HG03196 (cell line): ENCODE measurements around the gene NDUFAF2.
"Not testable (repeated sequence)": the region's sequence is repeated elsewhere in the genome, so short reads cannot be mapped to it uniquely, and the experiment has no call there.

Source experiments
- ATAC-seq: cut with Tn5 transposase; IDR thresholded peaks from one replicate; pipeline ENCODE4 v1.9.1; 2021; ENCODE audit not compliant: unreplicated experiment

NDUFAF2 gene

DNA sequence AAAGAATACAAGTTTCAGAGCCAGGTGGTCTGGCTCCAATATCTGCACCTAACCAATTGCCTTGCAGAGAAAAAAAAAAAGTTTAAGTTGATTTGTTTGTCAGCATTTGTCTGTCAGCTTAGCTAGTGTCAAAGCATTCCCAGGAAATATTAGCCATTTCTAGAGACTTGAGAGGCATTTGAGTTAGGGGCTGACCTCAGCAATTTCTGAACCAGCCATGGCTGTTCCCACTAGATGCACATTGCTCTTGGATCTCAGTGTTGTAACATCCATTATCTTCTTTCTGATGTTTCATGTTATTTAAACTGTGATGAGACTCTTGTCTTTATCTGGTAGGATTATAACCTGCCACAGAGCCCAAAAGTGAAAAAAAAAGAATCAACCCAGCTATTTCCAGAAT is 102.3 kb downstream of the NDUFAF2 start:
- no peak for ATAC-seq

DNA sequence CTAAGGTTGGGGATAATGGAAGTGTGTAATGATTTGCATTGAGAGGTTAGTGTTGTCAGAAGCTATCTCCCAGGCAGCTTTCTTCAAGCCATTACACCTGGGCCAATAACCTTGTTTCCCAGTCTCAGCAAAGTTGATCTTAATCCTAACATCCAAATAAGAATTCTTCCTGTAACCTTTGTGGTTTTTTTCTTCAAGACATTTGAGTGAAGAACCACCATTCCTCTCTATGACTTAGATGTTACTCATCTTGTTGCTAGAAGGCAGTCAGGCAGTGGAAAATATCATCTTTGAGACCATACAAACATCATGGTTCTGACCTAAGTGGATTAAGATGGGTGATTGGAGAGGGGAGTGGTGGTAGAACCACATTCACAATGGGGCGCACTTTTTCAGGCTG is 103.5 kb downstream of the NDUFAF2 start:
- no peak for ATAC-seq

DNA sequence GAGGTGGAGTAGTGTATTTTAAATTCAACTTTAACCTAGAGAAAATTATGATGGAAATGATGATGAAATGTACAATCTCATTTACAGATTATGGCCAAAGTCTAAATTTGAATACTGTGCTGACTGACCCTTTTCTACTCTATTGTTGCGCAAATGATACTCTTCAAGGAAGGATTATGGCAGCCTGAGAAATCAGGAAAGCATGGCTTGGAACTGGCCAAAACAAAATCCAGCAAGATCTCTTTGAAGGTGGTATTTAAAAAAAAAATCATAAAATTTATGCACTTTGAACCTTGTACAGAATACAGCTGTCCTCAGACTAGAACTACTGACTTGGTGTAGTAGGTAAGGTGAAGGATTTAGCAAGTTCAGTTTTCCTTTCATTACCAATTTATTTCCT is 105.3 kb downstream of the NDUFAF2 start:
- ATAC-seq = no peak

DNA sequence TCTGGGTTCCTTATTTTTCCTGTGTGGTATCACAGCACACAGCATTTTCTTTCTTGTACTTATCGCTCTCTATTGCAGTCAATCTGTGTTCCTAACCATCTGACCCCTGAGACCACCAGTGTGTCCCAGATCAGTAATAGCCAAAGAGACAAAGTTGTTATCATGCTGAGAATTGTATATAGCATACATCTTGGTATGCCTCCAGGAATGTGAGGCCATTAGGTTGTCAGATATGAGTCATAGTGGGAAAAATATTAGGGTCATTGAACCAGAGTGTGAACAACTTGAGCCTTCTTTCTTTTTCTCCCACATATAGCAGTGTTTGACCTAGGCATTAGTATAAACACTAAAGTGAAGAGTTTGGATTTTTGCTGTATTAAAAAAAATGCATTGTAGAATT is 106.3 kb downstream of the NDUFAF2 start:
- ATAC-seq = no peak

DNA sequence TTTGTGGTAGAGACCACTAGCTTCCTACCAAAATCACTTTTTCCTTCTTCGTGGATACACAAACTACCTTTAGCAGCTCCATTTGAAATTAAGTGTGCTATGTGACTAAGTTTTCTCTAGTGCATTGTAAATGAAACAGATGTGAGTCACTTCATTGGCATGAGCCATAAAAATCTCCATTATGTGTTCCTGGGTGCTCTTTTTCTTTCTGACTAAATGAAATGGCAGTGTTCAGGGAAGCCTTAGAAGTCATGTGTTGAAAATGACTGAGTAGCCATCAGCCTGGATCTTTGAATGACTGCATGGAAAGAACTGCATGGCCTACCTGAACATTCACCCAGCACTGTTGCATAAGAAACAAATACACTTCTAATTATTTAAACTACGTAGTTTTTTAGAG is 107.9 kb downstream of the NDUFAF2 start:
- ATAC-seq = no peak

DNA sequence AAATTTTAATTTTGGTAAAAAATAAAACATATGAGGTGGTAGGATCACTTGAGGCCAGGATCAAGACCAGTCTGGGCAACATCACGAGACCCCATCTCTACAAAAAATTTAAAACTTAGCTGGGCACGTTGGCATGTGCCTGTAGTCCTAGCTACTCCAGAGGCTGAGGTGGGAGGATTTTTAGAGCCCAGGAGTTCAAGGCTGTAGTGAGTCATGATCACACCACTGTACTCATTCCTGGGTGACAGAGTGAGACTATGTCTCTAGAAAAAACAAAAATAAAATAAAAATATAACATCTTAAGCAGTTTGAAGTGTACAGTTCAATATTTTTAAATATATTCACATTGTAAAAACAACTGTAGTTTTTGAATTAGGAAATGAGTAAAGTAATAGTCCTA is 108.9 kb downstream of the NDUFAF2 start:
- ATAC-seq = no peak

DNA sequence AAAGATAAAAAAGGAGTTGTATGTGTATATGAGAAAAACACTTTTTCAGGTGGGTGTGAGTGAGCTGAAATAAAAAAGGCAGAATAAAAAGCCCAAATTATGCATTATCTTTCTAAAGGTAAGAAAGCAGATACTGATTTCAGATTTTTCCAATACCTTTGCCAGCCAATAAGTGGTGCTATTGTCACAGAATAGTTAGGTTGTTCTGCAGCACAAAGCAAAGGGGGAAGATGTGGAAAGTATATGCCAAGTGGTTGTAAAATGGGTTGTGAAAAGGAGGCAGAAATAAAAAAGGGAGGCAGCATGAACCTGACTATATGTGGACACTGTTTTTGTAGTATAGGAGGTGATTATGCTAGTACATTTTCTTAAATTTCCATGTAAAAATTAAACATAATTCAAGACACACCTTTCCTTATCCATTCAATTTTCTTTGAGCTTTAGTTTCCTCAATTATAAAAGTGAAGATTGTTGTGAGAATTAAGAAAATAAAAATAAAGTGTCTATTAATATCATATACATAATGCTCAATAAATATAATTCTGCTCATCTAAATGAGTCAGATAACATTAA is 110.5 kb downstream of the NDUFAF2 start:
- ATAC-seq = no peak

DNA sequence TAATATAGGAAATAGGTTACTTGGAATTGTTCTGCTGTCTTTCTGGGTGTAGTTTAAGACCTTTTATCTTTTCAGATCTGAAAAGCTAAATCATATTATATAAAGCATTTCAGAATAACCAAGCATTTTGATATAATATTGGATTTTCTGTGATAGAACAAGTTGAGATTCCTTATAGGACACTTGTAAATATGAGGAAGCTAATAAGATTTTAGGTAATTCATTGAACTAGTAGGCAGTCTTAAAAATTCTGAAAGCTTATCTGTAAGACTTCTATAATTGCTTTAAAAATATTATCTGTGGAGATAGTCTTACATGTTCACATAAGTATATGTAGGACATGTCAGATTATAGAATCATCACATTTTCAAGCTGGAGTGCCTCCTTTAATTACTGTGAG is 114.5 kb downstream of the NDUFAF2 start:
- no peak for ATAC-seq

DNA sequence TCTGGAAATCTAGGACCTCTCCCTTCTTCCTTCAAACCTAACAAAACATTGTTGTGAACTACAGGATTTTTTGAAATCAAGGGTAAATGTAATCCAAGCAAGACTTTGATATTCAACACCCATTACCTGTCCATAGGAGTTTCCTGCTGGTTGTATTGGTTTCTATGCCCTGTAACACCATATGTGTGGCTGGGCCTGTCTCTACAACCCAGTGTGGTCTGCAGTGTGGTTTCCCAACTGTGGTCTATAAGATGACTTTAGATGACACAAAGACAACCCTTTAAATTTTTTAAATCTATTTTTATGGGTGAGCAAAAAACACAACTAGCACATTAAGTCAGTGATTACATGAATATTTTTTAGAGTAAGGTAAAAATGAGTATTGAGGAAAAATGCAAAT is 124.1 kb downstream of the NDUFAF2 start:
- no peak for ATAC-seq

DNA sequence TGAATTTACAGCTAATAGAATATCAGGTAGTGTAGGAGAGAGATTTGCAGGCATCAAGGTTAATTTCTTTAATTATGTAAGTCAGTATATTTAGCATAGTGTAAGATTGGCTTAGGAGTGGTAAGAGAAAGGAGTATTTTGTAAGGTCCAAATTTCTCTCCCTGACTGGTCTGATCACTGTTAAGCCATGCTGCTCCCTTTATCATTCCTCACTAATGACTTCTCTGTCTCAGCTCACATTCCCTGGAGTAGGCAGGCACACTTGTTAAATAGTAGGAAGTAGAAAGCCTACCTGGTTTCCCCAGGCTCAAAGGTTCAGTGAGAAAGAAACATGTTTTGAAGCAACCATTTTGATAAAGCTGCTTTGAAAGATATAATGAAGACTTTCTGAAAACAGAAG is 126.5 kb downstream of the NDUFAF2 start:
- no peak for ATAC-seq

DNA sequence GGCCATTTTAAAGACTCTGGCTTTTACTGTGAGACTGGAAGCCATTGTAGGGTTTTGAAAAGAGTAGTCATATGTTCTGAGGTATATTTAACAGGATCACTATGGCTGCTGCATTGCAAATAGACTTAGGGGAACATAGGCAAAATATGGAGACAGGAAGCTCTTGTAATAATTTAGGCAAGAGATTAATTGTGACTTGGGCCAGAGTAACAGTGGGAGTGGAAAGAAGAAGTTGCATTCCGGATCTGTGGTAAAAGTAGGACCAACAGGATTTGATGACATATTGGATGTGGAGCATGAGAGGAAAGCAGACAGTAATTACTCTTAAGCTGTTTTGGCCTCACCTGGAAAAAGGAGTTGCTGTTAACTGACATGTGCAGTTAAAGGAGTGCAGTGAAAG is 131.6 kb downstream of the NDUFAF2 start:
- ATAC-seq = no peak

DNA sequence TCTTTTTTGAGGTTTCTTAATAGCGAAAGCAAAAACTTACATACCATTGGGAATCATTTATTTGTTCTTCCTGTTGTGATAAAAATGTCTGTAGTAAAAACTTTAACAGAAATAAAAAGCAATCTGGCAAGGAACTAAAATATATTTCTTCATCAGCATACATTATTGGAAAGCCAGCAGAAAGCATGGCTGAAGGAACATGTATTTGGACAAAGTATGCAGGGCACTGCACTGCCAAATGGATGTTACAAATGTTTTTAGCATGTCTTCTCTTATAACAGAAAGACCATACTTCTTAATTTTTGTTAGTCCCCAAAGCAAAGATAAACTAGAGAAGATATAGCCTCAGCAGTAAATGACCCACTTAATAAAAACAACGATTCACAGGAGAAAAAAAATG is 136.7 kb downstream of the NDUFAF2 start:
- no peak for ATAC-seq

DNA sequence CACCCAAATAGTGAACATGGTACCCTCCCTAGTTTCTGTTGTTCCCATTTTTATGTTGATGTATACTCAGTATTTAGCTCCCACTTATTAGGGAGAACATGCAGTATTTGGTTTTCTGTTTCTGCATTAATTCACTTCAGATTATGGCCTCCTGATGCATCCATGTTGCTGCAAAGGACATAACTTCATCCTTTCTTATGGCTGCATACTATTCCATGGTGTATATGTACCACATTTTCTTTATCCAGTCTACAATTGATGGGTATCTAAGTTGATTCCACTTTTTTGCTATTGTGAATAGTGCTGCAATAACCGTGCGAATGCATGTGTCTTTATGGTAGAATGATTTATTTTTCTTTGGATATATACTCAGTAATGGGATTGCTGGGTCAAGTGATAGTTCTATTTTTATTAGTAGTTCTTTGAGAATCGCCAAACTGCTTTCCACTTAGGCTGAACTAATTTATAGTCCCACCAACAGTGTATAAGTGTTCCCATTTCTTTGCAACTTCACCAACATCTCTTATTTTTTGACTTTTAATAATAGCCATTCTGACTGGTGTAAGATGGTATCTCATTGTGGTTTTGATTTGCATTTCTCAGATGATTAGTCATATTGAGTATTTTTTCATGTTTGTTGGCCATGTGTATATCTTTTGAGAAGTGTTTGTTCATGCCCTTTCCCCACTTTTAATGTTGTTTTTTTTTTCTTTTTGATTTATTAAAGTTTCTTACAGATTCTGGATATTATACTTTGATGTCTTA is 137.7 kb downstream of the NDUFAF2 start:
- no peak for ATAC-seq

DNA sequence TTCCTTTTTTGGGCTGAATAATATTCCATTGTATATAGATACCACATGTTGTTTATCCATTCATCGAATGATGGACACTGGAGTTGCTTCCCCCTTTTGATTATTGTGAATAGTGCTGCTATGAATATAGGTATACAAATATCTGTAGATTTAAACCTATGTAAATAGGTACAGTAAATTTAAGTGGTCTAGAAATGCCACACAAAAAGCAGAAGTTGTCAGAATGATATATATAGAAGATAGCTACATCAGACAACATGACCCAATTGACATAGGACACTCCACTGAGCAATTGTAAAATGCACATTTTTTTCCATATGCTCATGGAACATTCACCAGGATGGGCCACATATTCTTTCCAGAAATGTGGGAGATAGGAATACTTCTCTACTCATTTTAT is 139.7 kb downstream of the NDUFAF2 start:
- no peak for ATAC-seq

DNA sequence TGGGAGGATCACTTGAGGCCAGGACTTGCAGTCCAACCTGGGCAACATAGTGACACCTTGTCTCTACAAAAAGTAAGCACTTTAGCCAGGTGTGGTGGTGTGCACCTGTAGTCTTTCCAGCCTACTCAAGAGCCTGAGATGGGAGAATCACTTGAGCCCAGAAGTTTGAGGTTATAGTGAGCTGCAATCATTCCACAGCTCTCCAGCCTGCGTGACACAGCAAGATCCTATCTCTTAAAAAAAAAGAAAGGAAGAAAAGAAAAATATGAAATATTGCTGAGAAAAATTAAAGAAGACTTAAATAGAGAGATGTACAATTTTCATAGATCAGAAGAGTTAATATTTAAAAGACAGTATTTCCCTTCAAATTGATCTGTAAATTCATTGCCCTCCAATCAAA is 140.9 kb downstream of the NDUFAF2 start:
- ATAC-seq = no peak

DNA sequence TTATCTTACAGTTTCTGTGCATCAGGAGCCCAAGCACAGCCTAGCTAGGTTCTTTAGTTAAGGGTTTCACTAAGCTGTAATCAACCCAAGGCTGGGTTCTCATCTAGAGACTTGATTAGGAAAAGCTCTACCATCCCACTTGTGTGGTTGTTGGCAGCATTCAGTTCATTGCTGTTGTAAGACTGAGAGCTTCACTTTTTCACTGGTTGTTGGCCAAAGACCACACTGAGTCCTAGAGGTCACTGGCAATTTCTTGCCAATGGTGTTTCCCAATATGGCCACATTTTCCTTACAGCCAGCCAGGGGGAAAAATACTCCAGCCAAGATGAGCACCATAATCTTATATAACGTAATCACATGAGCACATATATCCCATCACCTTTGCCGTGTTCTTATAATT is 142.9 kb downstream of the NDUFAF2 start:
- no peak for ATAC-seq

DNA sequence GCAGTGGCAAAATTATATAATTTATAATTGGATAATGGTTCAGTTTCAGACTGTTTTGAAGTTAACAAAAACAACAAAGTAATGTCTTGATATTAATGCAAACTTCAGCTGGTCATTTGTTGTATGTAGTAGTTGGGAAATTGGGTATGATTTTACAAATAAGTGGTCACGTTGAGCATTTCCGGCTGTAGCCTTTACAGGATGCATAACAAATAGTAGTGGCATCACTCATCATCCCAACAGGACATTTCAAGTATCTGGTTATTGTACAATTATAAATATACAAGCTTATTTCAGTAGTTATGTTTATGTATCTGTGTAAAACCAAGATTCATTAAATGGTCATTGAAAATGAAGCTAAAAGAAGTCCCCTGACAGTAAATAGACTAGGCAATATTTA is 144.3 kb downstream of the NDUFAF2 start:
- no peak for ATAC-seq

DNA sequence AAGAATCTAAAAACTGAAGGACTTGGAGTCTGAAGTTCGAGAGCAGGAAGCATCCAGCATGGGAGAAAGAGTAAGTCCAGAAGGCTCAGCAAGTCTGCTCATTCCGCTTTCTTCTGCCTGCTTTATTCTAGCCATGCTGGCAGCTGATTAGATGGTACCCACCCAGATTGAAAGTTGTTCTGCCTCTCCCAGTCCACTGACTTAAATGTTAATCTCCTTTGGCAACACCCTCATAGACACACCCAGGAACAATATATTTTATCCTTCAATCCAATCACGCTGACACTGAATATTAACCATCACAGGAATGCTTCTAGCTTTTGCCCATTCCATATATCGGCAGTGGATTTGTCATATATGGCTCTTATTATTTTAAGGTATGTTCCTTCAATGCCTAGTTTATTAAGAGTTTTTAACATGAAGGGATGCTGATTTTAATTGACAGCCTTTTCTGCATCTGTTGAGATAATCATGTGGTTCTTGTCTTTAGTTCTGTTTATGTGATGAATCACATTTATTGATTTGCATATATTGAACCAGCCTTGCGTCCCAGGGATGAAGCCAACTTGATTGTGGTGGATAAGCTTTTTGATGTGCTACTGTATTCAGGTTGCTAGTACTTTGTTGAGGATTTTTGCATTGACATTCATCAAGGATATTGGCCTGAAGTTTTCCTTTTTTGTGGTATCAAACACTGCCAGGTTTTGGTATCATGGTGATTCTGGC is 148.2 kb downstream of the NDUFAF2 start:
- ATAC-seq = not testable (repeated sequence)

DNA sequence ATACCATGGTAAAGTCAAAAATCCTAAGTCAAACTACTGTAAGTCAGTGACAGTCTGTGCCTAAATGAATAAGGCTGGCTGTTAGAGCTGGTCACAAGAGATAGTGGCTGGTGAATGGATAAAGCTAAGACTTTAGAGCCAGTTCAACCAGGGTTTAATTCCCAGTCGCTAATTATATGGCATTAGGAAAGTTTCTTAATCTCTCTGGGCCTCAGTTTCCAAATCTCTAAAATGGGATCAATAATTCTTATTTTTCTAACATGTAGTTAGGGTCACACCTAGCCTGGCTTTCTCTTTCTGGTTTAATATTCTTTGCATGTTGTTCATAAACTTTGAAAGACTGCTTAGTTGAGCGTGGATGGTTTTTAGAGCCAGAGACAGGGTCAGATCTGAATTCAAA is 152.5 kb downstream of the NDUFAF2 start:
- no peak for ATAC-seq

DNA sequence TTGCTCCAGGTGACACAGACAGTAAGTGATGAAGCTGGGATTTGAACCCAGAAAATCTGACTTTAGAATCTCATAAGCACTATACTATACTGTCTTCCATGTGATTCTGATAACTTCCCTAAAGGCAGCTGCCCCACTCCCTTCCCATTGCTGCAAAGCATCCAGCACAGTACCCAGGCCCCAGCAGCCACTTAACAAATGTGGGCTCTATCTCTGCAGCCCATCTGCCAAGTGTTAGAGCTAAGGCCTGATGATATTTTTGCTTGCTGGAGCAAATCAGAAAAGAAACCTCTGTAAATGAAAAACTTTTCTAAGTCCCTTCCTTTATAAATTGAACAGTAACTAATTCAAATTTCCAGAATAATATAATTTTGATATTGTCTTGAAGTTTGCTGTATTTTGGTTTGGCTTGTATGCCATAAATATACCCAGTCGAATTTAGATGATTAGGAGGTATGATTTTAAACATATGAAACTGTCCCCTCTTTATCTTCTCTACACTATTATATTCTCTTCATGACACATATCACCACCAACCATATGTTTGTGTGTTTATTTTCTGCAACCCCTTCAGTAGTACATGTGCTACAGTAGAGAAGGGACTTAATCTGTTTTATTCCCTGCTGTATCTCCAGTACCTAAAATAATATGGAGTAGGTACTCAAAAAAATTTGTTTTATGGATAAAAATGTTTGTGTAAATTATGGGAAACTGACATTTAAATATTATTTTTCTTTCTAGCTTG is 153.4 kb downstream of the NDUFAF2 start:
- no peak for ATAC-seq

DNA sequence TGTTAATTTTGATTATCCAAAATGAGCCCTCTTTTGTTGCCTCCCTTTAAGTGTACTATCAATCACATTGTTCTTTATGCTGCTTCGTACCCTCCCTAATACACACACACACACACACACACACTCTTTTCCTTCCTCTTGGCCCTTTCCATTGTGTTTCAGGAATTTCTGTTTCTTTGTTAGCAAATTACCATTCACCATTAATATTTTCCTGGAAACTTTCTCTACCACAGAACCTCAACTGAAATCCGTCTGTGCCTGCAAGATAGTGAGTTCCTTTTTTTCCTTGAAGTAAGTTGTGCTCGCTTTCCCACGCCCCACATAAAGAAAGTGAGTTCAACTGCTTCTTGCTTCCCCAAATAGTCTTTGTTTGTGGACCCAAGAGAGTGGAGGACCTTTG is 155.4 kb downstream of the NDUFAF2 start:
- ATAC-seq = no peak

DNA sequence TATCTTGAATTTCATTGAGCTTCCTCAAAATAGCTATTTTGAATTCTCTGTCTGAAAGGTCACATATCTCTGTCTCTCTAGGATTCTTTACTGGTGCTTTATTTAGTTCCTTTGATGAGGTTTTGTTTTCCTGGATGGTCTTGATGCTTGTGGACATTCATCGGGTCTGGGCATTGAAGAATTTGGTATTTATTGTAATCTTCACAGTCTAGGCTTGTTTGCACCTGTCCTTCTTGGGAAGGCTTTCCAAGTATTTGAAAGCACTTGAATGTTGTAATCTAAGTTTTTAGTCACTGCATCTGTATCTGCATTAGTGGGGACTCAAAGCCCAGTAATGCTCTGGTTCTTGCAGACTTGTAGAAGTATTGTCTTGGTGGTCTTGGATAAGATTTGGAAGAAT is 169.4 kb downstream of the NDUFAF2 start:
- ATAC-seq = no peak
